ENCODE results near the gene EDNRA.

DNA sequence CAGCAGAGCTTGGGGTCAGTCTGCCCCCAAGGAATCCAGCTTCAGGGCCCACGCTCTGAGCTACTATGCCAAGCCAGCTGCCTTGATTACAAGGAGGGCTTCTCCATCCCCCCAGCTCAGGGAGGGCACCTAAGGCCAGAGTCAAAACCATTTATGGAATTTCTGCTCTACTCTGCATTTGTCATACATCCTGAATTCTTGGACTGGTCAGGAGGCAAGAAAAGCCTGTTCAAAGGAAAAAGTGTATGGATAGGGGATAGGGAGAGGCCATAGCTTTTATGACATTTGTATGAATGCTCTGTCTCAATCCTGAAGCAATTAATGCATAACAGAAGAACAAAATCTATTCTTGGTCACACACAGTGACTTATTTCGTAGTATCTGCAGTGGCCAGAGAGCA, 32.2 kb downstream of the EDNRA start:
- TF ChIP-seq, protein P1, sequence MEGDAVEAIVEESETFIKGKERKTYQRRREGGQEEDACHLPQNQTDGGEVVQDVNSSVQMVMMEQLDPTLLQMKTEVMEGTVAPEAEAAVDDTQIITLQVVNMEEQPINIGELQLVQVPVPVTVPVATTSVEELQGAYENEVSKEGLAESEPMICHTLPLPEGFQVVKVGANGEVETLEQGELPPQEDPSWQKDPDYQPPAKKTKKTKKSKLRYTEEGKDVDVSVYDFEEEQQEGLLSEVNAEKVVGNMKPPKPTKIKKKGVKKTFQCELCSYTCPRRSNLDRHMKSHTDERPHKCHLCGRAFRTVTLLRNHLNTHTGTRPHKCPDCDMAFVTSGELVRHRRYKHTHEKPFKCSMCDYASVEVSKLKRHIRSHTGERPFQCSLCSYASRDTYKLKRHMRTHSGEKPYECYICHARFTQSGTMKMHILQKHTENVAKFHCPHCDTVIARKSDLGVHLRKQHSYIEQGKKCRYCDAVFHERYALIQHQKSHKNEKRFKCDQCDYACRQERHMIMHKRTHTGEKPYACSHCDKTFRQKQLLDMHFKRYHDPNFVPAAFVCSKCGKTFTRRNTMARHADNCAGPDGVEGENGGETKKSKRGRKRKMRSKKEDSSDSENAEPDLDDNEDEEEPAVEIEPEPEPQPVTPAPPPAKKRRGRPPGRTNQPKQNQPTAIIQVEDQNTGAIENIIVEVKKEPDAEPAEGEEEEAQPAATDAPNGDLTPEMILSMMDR (conservative IDR thresholded peaks at IDR 0.05) = no peak
- no peak for TF ChIP-seq ZFX (IDR thresholded peaks at IDR 0.05)
